AG08396 (cell line): ENCODE measurements around the gene ASMT.
"Not testable (repeated sequence)": the region's sequence is repeated elsewhere in the genome, so short reads cannot be mapped to it uniquely, and the experiment has no call there.

Source experiments
- DNase-seq: peaks from one replicate; pipeline ENCODE4 v3.0.0; 2012; ENCODE audit warnings: low spot score, mixed read lengths

The ASMT gene

DNA sequence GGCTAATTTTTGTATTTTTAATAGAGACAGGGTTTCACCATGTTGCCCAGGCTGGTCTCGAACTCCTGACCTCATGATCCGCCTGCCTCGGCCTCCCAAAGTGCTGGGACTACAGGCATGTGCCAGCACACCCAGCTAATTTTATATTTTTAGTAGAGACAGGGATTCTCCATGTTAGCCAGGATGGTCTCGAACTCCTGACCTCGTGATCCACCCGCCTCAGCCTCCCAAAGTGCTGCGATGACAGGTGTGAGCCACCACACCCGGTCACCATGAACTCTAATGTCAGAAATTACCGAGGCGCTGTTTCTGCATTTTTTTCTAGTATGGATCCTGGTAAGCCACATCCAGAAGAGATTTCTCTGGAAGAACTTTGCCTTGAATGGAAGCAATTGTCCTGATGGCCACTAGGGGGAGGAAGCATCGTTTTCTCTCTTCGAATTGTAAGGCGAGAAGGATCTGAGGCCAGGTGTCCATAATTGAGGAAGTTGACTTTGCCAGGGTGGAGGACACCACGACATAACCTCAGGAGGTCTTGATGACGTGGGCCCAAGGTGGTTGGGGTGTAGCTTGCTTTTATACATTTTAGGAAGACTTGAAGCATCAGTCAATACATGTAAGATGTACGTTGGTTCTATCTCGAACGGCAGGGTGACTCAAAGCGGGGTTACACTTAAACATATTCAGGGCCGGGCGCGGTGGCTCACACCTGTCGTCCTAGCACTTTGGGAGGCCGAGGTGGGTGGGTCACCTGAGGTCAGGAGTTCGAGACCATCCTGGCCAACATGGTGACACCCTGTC lies 37.4 kb downstream of the ASMT start:
- peak; percentile 43 for DNase-seq

DNA sequence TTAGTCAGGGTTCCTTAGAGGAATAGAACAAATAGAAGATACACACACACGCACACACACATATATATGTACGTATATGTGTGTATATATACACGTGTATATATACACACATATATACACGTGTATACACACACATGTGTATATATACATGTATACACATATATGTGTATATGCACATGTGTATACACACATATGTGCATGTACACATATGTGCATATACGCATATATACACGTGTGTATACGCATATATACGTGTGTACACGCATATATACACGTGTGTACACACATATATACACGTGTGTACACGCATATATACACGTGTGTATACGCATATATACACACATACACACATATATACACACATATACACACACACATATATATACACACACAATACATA lies 41.5 kb downstream of the ASMT start:
- no peak for DNase-seq

GRCh38 chrX:1657367-1658070 lies 42.7 kb downstream of the ASMT start:
- DNase-seq: no peak

- DNase-seq: no peak
These were observed 43.2 kb downstream of the ASMT start for GRCh38 chrX:1658071-1658491.

DNA sequence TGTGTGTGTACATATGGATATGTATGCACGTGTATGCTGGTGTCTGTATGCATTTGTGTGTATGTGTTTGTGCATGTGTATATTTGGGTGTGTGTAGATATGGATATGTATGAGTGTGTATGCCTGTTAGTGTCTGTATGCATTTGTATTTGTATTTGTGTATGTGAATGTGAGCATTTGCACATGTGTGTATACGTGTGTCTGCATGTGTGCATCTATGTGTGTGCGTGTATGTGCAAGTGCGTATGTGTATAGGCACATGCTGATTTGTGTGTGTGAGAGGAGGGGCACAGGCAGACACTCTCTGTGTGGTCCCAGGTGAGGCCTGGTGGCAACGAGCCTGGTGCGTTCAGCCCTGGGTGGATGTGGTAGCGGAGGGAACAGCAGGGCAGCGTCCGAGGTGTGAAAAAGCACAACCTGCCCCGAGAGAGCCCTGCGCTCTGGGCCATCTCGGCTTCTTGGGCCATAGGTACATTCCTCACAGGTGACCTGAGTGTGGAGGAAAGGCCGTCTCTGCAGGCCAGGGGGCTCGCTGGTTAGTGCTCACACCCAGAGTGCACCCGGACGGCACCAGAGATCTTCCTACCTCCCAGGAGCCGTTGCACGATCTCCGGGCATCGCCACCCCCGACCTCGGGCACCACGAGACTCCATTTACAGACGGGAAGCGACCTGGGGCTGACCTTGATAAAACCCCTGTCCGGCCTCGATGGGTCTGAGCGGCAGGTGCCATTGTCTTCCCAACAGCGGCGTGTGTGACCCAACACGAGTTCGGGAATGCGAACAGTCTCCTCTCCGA lies 45.0 kb downstream of the ASMT start:
- no peak for DNase-seq

DNA sequence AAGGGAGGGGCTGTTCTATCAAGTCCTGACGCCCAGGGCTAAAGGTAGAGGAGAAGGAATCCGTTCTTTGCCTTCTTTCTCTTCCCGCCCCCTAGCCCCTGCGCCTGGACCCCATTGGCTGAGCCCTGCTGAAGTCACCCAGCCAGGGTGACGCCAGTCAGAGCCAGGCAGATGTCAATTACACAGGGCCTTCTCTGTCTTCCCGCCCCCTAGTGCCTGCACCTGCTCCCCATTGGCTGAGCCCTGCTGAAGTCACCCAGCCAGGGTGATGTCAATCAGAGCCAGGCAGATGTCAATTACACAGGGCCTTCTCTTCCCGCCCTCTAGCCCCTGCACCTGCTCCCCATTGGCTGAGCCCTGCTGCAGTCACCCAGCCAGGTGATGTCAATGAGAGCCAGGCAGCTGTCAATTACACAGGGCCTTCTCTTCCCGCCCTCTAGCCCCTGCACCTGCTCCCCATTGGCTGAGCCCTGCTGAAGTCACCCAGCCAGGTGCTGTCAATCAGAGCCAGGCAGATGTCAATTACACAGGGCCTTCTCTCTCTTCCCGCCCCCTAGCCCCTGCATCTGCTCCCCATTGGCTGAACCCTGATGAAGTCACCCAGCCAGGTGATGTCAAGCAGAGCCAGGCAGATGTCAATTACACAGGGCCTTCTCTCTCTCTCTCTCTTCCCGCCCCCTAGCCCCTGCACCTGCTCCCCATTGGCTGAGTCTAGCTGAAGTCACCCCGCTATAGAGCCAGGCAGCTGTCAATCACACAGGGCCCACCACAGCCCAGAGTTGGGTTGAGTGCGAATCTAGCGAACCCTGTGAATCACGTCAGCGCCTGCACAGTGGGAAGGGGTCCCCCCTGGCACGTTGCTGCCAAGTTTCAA lies 46.4 kb downstream of the ASMT start:
- no peak for DNase-seq

GRCh38 chrX:1661922-1662221 lies 47.0 kb downstream of the ASMT start:
- no peak for DNase-seq

- no peak for DNase-seq
These were observed 52.7 kb downstream of the ASMT start for GRCh38 chrX:1667566-1667965.

GRCh38 chrX:1673337-1673736 lies 58.5 kb downstream of the ASMT start:
- DNase-seq: no peak

DNA sequence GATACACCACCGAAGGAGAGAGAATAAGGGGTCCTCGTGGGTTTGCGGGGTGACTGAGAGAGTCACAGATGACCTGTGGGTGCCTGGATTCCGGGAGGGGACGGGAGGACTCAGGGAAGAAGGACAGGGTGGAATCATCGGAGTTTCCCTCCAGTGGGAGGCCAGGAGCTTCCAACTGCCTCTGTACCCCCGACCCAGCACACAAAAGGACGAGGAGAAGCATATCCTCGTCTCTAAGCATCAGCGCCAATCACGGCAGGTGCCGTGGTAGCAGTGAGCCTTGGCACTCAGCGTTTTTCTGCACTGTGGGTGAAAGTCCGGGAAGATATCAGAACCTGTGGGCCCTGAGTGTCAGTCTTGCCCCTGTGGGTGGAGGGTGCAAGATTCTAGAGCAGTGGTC lies 62.0 kb downstream of the ASMT start:
- no peak for DNase-seq

DNA sequence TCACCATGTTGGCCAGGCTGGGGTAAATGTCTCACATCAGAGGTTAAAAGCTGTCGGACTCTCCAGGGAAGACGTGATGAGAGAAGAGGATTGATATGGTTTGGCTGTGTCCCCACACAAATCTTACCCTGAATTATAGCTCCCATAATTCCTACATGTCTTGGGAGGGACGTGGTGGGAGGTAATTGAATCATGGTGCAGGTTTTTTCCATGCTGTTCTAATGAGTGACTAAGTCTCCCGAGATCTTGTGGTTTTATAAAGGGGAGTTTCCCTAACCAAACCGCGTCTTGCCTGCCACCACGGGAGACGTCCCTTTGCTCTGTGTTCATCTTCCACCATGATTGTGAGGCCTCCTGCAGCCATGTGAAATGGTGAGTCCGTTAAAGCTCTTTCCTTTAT lies 64.4 kb downstream of the ASMT start:
- no peak for DNase-seq

- no peak for DNase-seq
These were observed 66.6 kb downstream of the ASMT start for GRCh38 chrX:1681439-1681838.

DNA sequence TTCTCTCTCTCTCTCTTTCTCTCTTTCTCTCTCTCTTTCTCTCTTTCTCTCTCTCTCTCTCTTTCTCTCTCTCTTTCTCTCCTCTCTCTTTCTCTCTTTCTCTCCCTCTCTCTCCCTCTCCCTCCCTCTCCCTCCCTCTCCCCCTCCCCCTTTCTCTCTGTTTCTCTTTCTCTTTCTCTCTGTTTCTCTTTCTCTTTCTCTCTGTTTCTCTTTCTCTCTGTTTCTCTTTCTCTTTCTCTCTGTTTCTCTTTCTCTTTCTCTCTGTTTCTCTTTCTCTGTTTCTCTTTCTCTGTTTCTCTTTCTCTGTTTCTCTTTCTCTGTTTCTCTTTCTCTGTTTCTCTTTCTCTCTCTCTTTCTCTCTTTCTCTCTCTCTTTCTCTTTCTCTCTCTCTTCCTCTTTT lies 67.0 kb downstream of the ASMT start:
- DNase-seq: not testable (repeated sequence)

DNA sequence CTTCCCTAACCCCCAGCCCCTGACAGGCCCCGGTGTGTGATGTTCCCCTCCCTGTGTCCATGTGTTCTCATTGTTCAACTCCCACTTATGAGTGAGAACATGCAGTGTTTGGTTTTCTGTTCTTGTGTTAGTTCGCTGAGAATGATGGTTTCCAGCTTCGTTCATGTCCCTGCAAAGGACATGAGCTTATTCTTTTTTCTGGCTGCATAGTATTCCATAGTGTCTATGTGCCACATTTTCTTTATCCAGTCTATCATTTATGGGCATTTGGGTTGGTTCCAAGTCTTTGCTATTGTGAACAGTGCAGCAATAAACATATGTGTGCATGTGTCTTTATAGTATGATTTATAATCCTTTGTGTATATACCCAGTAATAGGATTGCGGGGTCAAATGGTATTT lies 67.6 kb downstream of the ASMT start:
- DNase-seq: not testable (repeated sequence)

DNA sequence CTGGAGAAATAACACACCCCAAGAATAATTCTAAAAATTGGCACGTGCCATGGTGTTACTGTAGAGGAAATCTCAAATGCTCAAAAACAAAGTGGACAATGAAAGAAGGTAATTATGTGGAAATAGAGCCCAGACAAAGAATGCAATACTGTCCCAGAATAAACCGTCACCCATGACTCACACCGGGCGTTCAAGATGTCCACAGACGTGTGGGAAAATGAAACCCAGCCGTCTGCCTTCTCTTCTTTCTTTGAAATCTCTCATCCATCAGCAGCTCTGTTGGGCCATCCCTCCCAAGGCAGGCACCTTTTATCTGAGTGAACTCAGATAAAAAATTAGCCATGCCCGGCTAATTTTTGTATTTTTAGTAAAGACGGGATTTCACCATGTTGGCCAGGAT lies 70.0 kb downstream of the ASMT start:
- DNase-seq: not testable (repeated sequence)

DNA sequence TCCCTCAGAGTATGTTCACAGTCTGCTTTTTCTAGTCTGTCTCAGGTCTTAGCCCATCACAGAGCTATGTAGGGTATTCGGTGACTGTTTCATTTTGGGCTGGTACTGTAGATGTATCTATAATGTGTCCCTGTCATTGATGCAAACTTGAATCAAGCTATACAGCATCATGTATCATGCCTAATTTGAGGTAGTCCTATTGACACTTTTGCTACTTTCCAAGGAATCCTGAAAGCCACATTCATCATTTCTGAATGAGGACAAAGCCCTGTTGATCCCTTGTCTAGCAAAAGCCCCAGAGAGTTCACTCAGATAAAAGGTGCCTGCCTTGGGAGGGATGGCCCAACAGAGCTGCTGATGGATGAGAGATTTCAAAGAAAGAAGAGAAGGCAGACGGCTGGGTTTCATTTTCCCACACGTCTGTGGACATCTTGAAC lies 70.6 kb downstream of the ASMT start:
- not testable (repeated sequence) for DNase-seq

DNA sequence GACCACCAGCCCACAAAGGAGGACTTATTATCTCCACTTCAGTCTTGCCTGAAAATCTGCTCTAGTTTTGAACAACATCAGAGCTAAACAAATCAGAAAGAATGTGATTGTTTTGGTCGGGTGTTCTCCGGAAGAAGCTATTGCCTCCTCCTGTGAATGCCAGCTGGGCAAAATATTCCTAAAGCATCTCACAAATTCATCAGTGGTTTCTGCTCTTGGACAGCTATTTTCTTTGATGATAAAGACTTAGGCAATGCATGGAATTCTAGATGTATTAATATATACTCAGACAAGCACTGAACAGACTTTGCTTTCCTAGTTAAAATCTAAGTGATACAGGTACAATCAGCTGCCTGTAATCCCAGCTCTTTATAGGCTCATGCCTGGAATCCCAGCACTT lies 71.8 kb downstream of the ASMT start:
- peak; percentile 7 for DNase-seq
